Endothelial cell (in vitro differentiated cells): ENCODE measurements around the gene MYL5. TPM values are rescaled to one million over a fixed set of nuclear protein-coding genes. Genes with fewer than 3 reads are reported as not detected.
A peak's percentile ranks its signal among the peaks of the same experiment; 100 is the strongest.

Experiments used
- DNase-seq: peaks from one replicate; pipeline ENCODE4 v3.0.0; 2021; ENCODE audit warnings: low spot score
- H3K27ac Mint-ChIP-seq: one replicate; pipeline ENCODE4 v1.8.0; 2021; ENCODE audit warnings: mixed read lengths, inconsistent platforms; ENCODE audit not compliant: unreplicated experiment
- H3K27me3 Mint-ChIP-seq: one replicate; pipeline ENCODE4 v1.8.0; 2021; ENCODE audit warnings: mild to moderate bottlenecking, moderate library complexity, mixed read lengths, inconsistent platforms; ENCODE audit not compliant: unreplicated experiment
- H3K36me3 Mint-ChIP-seq: one replicate; pipeline ENCODE4 v1.8.0; 2021; ENCODE audit warnings: mild to moderate bottlenecking, low read depth, mixed read lengths, inconsistent platforms; ENCODE audit not compliant: unreplicated experiment
- H3K4me1 Mint-ChIP-seq: one replicate; pipeline ENCODE4 v1.8.0; 2021; ENCODE audit warnings: mild to moderate bottlenecking, mixed read lengths, inconsistent platforms; ENCODE audit not compliant: unreplicated experiment
- H3K4me3 Mint-ChIP-seq: one replicate; pipeline ENCODE4 v1.8.0; 2021; ENCODE audit warnings: mild to moderate bottlenecking, mixed read lengths, inconsistent platforms; ENCODE audit not compliant: unreplicated experiment
- H3K9me3 Mint-ChIP-seq: one replicate; pipeline ENCODE4 v1.8.0; 2021; ENCODE audit warnings: mixed read lengths, inconsistent platforms; ENCODE audit not compliant: unreplicated experiment
- CTCF ChIP-seq: fragments of 200-600 bp; sonication (generic); IDR thresholded peaks from one replicate; pipeline ENCODE4 v1.5.0; 2021; ENCODE audit warnings: antibody characterized with exemption; ENCODE audit not compliant: unreplicated experiment
- total RNA-seq: library from RNA; stranded (reverse); fragmentation: NEBNext Ultra II Directional; extraction: Animal tissue kit (Norgen Biotek cat#: 25700); gene quantifications from one replicate; pipeline ENCODE4 v1.2.1, GENCODE V29; 2021; ENCODE audit not compliant: unreplicated experiment

MYL5 gene
- total RNA-seq, 1 donor from 2014 or later, result 23.2 TPM

GRCh38 chr4:680928-681645, 6.7 kb downstream of the MYL5 start:
- DNase-seq, result peak; percentile 57
- no peak for TF ChIP-seq CTCF
- Mint-ChIP-seq H3K27me3 (peaks cover 19% of the 10 kb centered on the region), H3K36me3 (peaks cover 8% of the 10 kb centered on the region), H3K4me1 (peaks cover 6% of the 10 kb centered on the region), H3K4me3 (no peak overlapping the region), H3K27ac (no peak overlapping the region), H3K9me3 (no peaks in the 10 kb centered on the region)

GRCh38 chr4:681736-682451, 7.6 kb downstream of the MYL5 start:
- Mint-ChIP-seq H3K27ac (no peak overlapping the region), H3K27me3 (peaks cover 18% of the 10 kb centered on the region), H3K4me1 (peaks cover 6% of the 10 kb centered on the region), H3K4me3 (no peak overlapping the region), H3K9me3 (no peaks in the 10 kb centered on the region), H3K36me3 (peaks cover 8% of the 10 kb centered on the region)
- no peak for TF ChIP-seq CTCF
- DNase-seq, result no peak

GRCh38 chr4:682490-683172, 8.3 kb downstream of the MYL5 start:
- peaks cover 16% of the 10 kb centered on the region for H3K27me3 Mint-ChIP-seq
- H3K9me3 Mint-ChIP-seq, result no peaks in the 10 kb centered on the region
- H3K4me1 Mint-ChIP-seq, result peaks cover 7% of the 10 kb centered on the region
- H3K36me3 Mint-ChIP-seq, result peaks cover 8% of the 10 kb centered on the region
- H3K27ac Mint-ChIP-seq, result no peak overlapping the region
- no peak for DNase-seq
- no peak for TF ChIP-seq CTCF
- H3K4me3 Mint-ChIP-seq, result no peak overlapping the region

GRCh38 chr4:683247-683897, 9.0 kb downstream of the MYL5 start:
- peaks cover 9% of the 10 kb centered on the region for H3K4me1 Mint-ChIP-seq
- no peak overlapping the region for H3K27ac Mint-ChIP-seq
- TF ChIP-seq CTCF, result no peak
- DNase-seq, result no peak
- no peaks in the 10 kb centered on the region for H3K9me3 Mint-ChIP-seq
- peaks cover 8% of the 10 kb centered on the region for H3K36me3 Mint-ChIP-seq
- peaks cover 14% of the 10 kb centered on the region for H3K27me3 Mint-ChIP-seq
- no peak overlapping the region for H3K4me3 Mint-ChIP-seq
